Fibroblast of skin of right quadriceps (primary cell): Measurements from ENCODE around the gene MAPK12.

Source experiments
- DNase-seq: peaks from one replicate; pipeline ENCODE4 v3.0.0-alpha.2; 2013

MAPK12 gene

DNA sequence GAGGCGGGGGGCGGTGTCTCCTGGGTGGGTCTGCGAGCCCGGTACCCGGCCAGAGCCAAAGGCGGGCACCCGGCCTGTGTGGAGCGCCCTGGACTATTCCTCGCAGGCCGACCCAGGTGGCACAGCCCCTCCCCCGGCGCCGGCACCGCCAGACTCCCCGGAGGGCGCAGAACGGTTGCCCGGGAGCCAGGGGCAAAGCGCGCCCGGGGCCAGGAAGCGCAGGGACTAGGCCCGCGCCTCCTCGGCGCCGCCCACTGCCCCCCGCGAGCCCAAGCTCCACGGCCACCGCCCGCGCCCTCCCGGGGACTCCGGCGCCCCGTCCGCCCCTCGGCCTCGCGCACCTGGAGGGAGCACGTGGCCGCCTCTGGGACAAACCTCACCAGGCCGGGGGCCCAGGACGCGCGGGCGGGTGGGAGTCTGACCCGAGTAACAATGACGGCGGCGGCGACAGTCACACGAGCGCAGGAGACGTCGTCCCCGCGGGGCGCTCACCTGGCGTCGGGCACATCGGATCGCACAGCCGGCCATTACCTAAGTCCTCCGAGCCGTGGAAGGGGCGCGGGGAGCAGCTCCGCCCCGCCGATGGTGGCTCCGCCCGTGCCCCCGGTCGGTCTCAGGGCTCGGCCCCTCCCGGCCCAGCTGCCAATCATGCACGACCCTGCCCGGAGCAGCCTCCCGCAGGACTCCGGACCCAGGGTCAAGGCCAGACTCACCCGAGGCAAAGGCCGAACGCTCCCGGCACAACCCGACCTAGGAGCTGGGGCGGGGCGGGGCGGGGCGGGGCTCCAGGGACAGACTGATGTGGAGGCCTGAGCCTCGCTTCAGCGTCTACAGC lies 38.5 kb upstream of the MAPK12 start:
- DNase-seq: no peak

GRCh38 chr22:50298937-50299784 lies 37.7 kb upstream of the MAPK12 start:
- DNase-seq: peak; percentile 25

GRCh38 chr22:50298266-50298637 lies 36.8 kb upstream of the MAPK12 start:
- DNase-seq: no peak

DNA sequence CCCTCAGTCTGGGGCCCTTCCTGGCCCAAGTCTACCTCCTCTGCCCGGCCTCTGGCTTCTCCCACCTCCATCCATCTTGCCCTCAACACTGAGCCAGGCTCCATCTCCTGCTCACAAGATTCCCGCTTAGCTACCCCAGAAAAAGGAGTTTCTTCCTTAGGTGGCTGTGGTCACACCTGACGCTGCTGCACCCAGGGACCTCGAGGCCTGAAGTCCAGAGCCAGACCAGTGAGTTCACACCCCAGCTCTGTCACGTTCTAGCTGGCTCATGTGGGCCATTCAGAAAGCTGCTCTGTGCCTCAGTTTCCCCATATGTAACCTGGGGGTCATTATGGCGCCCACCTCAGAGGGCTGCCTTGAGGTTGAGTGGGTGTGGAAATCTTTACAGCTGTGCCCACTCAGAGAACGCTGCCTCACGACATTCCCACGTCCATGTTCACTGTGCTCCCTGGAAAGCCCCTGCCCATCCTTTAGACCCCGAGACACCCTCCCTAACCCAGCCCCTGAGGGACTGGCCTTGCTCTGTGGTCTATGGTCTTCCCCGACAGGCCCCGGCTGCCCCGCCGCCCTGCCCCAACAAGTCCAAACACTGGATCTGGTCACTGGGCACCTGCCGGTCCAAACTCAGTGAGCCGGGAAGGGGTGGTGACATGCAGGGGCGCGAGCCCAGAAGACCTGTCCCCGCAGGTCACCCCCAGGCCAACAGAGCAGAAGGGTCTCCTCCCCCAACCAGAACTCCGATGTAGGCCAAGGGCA lies 36.2 kb upstream of the MAPK12 start:
- DNase-seq: no peak

DNA sequence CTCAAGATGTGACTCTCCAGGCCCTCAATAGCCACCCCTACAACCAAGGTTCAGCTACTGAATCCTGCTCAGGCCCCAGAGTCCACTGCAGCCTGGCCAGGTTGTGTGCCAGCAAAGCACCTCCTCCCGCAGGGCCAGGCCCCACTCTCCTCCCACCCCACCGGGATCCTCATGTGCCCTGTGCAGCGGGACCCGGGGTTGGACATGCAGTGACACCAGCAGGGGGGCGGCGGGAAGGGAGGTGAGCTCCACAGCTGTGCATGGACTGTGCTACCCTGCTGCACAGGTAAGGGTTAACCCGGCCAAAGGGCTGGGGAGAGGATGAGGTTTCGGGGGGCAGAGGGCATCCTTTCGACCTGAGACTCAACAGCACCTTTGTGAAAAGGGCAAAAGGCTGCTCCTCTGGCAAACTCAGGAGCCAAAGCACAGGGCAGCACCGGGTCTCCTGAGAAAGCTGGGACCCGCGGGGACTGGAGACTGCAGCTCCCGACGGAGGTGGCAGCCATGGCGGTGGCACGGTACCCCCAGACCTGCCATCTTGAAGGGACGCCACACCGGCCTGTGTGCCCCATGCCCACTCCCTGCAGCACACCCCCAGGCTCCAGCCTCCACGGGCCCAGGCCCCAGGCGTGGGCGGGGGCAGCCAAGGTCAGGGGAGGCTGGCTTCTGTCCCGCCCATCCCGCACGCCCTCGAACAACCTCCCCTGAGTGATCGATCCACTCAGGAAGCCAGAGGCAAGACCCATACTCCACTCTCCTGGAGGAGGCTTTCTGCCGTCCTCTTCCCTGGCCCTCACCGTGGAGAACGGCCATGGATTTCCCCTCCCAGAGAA lies 35.4 kb upstream of the MAPK12 start:
- no peak for DNase-seq

DNA sequence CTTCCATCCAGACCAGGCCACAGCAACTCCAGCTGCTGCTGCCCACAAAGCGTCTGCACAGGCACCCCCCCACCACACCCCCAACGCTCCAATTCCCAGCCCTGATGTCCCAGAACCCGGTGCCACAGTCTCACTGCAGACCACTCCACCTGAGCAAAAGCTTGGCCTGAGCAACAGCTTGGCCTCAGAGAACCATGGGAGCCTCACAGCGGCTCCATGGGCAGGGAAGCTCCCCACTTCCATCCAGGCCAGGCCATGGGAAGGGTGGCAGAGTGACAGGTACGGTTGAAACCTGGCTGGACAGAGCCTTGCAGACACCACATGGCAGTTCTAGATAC lies 32.8 kb upstream of the MAPK12 start:
- no peak for DNase-seq

GRCh38 chr22:50293441-50294318 lies 32.2 kb upstream of the MAPK12 start:
- peak; percentile 80 for DNase-seq

GRCh38 chr22:50292643-50293440 lies 31.4 kb upstream of the MAPK12 start:
- no peak for DNase-seq

- no peak for DNase-seq
Measured at GRCh38 chr22:50289942-50290630, 28.6 kb upstream of the MAPK12 start.

- DNase-seq: no peak
Measured at GRCh38 chr22:50289151-50289941, 27.9 kb upstream of the MAPK12 start.

GRCh38 chr22:50287731-50288130 lies 26.2 kb upstream of the MAPK12 start:
- no peak for DNase-seq

- no peak for DNase-seq
Measured at GRCh38 chr22:50286701-50287318, 25.3 kb upstream of the MAPK12 start.

GRCh38 chr22:50286275-50286674 lies 24.8 kb upstream of the MAPK12 start:
- no peak for DNase-seq

DNA sequence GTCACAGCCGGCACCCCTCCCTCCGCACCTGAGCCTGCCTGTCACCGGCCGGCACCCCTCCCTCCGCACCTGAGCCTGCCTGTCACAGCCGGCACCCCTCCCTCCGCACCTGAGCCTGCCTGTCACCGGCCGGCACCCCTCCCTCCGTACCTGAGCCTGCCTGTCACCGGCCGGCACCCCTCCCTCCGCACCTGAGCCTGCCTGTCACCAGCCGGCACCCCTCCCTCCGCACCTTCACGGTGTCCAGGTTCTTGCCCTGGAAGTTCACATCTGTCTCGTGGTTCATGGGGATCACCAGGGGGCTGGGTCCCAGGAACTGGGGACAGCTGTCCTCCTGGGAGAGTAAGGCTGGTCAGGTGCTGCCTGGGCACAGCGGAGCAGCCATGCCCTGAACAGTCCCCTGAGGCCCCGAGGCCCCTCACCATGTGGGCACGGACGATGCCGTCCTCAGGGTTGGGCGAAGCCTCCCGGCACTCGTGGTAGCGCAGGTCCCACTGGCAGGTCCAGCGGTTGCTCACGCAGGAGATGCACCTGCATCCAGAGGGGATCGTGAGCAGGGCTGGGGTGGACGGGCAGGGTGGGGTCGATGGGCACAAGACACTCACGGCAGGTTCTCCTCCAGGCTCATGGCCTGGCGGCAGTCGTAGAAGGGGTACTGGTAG lies 24.2 kb upstream of the MAPK12 start:
- no peak for DNase-seq

DNA sequence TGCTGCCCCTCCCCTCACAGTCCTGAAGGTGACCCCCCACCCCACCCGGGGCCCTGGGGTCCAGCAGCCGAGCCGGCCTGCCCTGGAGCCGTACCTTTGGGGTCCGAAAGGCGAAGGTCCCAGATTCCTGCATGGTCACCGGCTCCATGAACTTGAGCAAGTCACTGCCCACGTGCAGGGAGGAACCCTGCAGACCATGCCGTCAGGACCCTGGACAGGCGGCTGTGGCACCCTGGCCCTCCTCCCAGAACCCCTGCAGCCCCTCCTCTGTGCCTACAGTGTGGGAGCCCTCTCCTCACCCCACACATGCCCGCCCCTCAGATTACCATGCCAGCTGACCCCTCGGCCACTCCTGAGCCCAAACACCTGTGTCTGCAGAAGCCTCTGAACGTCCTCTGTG lies 23.0 kb upstream of the MAPK12 start:
- DNase-seq: no peak

DNA sequence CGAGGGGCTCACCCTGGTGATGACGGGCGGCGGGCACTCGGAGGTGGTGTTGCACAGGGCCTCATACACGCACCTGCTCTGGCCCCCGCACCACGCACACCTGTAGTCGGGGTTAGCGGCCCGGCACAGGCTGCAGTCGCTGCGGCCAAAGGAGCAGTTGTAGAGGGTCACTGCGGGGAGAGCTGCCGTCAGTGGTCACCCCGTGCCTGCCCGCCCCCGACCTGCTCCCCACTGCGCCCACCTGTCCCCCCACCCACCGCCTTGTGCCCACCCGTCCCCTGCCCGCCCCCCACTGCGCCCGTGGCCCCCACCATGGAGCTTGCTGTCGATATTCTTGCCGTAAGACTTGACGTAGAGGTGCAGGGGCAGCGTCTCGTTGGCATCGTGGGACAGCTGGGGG lies 22.3 kb upstream of the MAPK12 start:
- DNase-seq: no peak

DNA sequence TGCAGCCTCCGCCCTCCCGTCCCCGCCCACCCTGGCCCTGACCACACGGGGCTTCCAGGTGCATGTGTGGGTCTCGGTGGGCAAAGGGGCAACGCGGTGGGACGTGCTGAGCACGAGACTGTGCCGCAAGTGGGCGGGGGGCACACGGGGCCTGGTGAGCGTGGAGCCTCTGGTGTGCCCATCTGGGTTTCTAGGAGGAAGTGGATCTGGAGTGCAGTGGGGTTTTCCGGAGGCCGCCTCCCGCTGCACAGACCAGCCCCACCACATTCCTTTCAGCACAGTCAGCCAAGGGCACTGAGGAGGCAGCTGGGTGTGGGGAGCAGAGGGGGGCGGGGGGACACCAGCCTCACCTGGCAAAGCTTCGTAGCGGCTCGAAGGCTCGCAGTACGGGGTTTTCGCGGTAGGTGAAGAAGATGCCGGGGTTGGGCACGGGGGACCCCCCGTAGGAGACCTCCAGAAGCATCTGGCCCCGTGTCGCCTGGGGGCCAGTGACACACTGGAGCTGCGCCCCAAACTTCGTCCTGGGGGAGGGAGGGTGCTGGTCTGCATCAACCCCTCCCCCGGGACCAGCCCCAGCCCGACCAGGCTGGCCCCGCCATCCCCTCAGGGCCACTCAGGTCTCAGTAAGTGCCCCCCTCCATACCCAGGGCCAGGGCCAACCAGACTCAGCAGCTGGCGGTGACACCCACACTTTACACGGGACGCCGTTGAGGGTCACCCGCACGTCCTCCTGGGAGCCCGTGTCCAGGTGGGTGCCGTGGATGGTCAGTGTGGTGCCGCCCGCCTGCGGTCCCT lies 21.1 kb upstream of the MAPK12 start:
- peak; percentile 67 for DNase-seq
